GM19193 (cell line): Measurements from ENCODE around the gene OR56A4.

ENCODE experiments used
- POLR2A ChIP-seq: IDR thresholded peaks from 4 replicates; pipeline ENCODE4 v1.6.1; 2011; ENCODE audit not compliant: insufficient read depth, insufficient read length; ENCODE audit errors: extremely low read depth

Gene OR56A4

DNA sequence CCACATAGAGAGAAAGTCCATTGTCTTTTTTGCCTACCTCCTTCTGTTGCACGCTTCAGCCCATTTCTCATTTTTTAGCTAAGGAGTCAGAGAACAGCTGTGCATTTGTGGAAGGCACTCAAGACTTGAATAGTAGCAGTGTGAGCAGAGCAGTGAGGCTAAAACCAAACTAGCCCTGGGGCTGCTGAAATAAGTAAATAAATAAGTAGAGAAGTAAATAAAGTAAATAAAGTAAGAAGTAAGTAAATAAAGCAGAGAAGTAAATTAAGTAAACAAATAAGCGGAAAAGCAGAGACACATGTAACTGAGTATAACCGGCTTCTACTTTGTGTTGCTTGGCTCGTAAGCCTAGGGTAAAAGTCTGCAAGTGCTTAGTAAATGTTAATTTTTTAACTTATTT is 17.5 kb downstream of the OR56A4 start:
- no peak for TF ChIP-seq POLR2A

DNA sequence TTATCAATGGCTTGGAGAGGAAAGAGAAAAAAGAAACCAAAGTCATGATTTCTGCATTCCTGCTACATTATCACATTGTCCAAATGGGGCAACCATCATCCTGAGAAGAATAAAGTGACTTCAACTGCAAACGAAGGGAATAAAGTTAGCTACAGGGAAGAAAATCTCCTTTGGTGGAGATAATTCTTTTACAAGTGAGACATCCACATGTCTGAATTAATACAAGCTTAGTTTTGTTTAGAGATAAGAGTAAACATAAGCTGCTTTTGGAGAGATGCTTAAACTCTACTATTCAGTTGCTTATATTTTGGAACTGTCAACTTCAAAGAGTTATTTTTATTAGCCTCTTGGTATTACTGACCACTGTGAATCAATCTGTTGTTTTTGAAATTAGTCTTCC is 19.9 kb downstream of the OR56A4 start, which contains the start of gene OR52L1:
Gene OR52L1, minus strand, starts transcription at position 101 of the 400 bp plus-strand sequence. Its CDS starts 55 bp downstream, at position 46.
- TF ChIP-seq POLR2A = no peak

DNA sequence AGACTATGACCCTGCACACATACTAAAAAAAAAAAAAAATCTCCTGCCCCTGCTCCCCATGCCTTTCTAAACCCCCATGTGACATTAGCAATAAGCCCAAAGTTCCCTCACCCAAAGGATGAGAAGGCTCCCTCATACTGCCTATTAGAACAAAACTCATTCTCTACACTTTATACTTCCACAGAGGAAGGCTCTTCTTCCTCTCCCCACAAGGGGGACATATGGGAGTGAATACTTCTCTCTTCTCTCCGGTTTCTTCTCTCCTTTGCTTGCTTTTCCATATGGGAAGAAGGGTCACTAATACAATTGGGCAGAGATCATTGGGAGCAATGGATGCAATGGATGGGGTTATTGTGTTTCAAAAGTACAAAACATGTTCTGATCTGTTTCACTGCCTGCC is 23.3 kb downstream of the OR56A4 start:
- TF ChIP-seq POLR2A = no peak

DNA sequence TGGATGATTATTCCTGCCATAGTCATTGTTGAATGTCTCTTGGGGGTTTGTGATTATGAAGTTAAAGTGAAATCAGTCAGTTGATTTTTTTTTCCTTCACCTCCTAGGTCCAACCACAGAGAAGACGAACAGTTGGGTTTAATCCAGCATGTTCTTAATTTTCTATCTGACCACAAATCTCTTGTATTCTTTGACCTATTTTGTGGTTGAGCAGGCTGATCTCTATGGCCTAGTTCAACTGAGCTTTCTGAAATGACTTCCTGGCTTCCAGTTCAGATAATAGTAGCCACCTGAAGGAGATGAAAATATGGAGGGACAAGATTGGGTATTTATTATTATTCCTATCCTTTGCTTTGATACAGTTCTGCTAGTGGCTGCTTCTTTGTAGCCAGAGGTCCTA is 33.2 kb downstream of the OR56A4 start:
- no peak for TF ChIP-seq POLR2A

DNA sequence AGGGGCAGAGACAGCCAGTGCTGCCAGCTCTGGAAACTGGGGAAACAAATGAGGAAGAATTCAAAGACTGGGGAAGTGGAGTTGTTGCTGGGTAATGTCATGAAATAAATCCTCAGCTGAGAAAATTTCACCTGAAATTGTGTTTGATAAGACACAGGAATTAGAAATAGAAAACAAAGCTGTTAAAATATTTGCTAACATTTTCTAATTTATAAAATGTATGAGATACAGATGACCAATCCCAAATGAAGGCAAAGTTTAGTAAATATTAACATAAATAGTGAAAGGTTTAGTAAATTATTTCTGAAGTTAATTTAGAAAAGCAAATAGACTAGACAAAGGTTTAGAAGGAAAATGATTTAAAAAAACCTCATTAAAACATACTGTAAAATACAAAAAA is 38.4 kb downstream of the OR56A4 start, which contains the start of gene OR56A5:
Gene OR56A5, minus strand, starts transcription at position 101 of the 400 bp plus-strand sequence. Its CDS starts 0 bp downstream, at position 101.
- no peak for TF ChIP-seq POLR2A

DNA sequence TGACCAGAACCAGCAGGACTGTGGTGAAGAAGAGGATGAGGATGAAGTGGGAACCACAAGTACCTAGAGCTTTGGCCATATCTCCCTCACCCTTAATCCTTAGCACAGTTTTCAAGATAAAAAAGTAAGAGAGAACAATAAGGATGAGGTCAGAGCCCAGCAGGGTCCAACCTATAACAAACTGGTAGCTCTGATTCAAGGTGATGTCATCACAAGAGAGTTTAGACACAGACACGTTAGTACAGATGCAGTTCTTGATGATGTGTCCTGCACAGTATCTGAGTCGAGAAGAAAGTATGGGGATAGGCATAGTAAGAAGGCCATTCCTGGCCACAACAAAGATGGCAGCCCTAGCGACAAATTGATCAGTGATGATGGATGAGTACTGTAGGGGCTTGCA is 39.0 kb downstream of the OR56A4 start:
- TF ChIP-seq POLR2A = no peak

DNA sequence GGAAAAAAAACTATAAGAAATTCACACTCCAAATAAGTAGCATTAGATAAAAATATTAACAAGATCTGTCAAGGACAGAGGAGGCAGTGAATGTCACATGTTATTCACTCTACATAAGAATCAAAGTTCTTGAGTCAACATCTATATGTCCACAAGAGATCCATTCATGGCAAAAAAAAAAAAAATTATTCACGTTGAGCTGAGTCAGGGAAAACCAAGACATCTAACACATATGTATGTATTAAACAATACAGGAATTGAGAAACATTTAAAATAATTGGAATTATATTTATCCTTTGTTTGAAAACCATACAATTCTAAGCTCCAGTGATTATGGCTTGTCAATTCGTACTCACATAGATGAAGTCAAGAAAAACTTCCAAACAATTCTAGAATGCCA is 39.8 kb downstream of the OR56A4 start:
- no peak for TF ChIP-seq POLR2A

DNA sequence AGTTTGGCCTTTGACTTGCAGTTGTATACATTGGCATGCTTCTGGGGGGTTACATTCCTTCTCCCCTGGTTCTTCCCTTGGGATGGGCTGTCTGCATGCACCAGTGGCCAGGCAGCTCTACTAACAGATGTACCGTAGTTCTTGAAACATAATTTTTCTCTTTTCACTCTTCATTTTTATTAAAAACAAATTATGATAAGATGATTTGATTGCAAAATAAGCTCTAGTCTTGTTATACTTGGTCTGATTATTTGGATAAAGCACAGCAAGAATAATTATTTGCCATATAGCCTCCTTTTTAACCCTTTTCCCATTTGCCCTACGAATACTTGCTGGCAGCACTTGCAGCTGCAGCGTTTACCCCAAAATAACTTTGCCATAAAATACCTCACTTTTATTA is 51.2 kb downstream of the OR56A4 start:
- no peak for TF ChIP-seq POLR2A
